DND-41 (cell line): Measurements from ENCODE around the gene NPIPA1.
"Not testable (repeated sequence)": the region's sequence is repeated elsewhere in the genome, so short reads cannot be mapped to it uniquely, and the experiment has no call there.

Source experiments
- CTCF ChIP-seq: IDR thresholded peaks from 2 replicates; pipeline ENCODE4 v1.5.1; 2012; ENCODE audit warnings: borderline replicate concordance, low read length, moderate library complexity, mild to moderate bottlenecking; ENCODE audit not compliant: poor library complexity, severe bottlenecking; ENCODE audit errors: extremely low read depth
- EZH2 ChIP-seq: IDR thresholded peaks from 3 replicates; pipeline ENCODE4 v1.6.1; 2012; ENCODE audit warnings: borderline replicate concordance, low read depth, mild to moderate bottlenecking, moderate library complexity, low read length, inconsistent platforms; ENCODE audit not compliant: severe bottlenecking

DNA sequence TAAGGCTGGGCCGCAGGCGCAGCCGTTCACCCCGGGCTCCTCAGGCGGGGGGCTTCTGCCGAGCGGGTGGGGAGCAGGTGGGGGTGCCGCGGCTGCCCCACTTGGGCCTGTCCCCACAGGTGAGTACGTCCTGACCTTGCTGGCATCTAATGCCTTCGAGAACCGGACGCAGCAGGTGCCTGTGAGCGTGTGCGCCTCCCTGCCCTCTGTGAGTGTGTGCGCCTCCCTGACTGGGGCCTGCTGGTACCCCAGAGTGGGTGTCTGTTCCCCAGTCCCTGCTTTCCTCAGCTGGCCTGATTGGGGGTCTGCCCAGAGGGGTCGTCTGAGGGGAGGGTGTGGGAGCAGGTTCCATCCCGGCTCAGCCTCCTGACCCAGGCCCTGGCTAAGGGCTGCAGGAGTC is 12.3 kb upstream of the NPIPA1 start:
- not testable (repeated sequence) for TF ChIP-seq CTCF, EZH2
